HepG2 (cell line): ENCODE measurements around the gene ERFL. TPM values are rescaled to one million over a fixed set of nuclear protein-coding genes. Genes with fewer than 3 reads are reported as not detected.

Experiments used
- ATF3 ChIP-seq: sonication (generic); formaldehyde crosslinking; IDR thresholded peaks from 2 replicates; pipeline ENCODE4 v1.4.0; 2020; ENCODE audit warnings: missing genetic modification reagents
- CREB1 ChIP-seq, 2 experiments: fragments of 450-650 bp in 1 of 2; IDR thresholded peaks; 2 replicates each; pipeline ENCODE4 v1.6.1; 2016 to 2017; ENCODE audit warnings: control low read depth in 1 of 2, mild to moderate bottlenecking in 1 of 2, missing compliant biosample characterization in 1 of 2, missing genetic modification characterization in 1 of 2
- CREBL2 ChIP-seq: sonication (generic); formaldehyde crosslinking; IDR thresholded peaks from 2 replicates; pipeline ENCODE4 v1.8.1; 2023; ENCODE audit warnings: missing genetic modification reagents, mild to moderate bottlenecking, borderline replicate concordance
- DMAP1 ChIP-seq: IDR thresholded peaks from 2 replicates; pipeline ENCODE4 v1.6.1; 2016
- ERF ChIP-seq: IDR thresholded peaks from 2 replicates; pipeline ENCODE4 v1.6.1; 2018; ENCODE audit warnings: missing biosample characterization, missing genetic modification reagents
- HMGXB4 ChIP-seq, 2 experiments: sonication (generic) in 1 of 2; formaldehyde crosslinking in 1 of 2; IDR thresholded peaks; 2 replicates each; pipeline versions ENCODE4 v1.4.0 to v1.6.1; 2018 to 2020; ENCODE audit warnings: missing genetic modification reagents in 2 of 2, borderline replicate concordance in 1 of 2, low read depth in 1 of 2, mild to moderate bottlenecking in 1 of 2, missing biosample characterization in 1 of 2
- KLF16 ChIP-seq, 2 experiments: sonication (generic) in 1 of 2; formaldehyde crosslinking in 1 of 2; IDR thresholded peaks; 2 replicates each; pipeline versions ENCODE4 v1.6.1 to v1.8.0; 2016 to 2023; ENCODE audit warnings: missing genetic modification reagents in 2 of 2, missing compliant biosample characterization in 1 of 2
- NFKB2 ChIP-seq: sonication (generic); formaldehyde crosslinking; IDR thresholded peaks from 2 replicates; pipeline ENCODE4 v1.4.0; 2020; ENCODE audit warnings: missing genetic modification reagents, borderline replicate concordance
- POLR2G ChIP-seq: fragments of 200-400 bp; formaldehyde crosslinking; IDR thresholded peaks from 2 replicates; pipeline ENCODE4 v1.6.1; 2018; ENCODE audit warnings: mild to moderate bottlenecking, low read depth, low read length, moderate library complexity
- PRDM15 ChIP-seq: sonication (generic); formaldehyde crosslinking; IDR thresholded peaks from 2 replicates; pipeline ENCODE4 v1.4.0; 2020; ENCODE audit warnings: missing genetic modification reagents
- RBM39 ChIP-seq: fragments of 200-400 bp; formaldehyde crosslinking; IDR thresholded peaks from one replicate; pipeline ENCODE4 v1.6.1; 2018; ENCODE audit warnings: antibody characterized with exemption, mild to moderate bottlenecking, low read depth, low read length; ENCODE audit not compliant: poor library complexity, severe bottlenecking
- RCOR2 ChIP-seq: IDR thresholded peaks from 2 replicates; pipeline ENCODE4 v1.6.1; 2016; ENCODE audit warnings: missing biosample characterization, missing genetic modification reagents
- SALL2 ChIP-seq: sonication (generic); formaldehyde crosslinking; IDR thresholded peaks from 2 replicates; pipeline ENCODE4 v1.8.1; 2023; ENCODE audit warnings: mild to moderate bottlenecking, missing genetic modification reagents, inconsistent platforms
- YY1 ChIP-seq: IDR thresholded peaks from 2 replicates; pipeline ENCODE4 v1.6.1; 2011; ENCODE audit warnings: low read length, low read depth, moderate library complexity, mild to moderate bottlenecking; ENCODE audit not compliant: insufficient read depth, insufficient replicate concordance
- ZBTB46 ChIP-seq: sonication (generic); formaldehyde crosslinking; IDR thresholded peaks from 2 replicates; pipeline ENCODE4 v1.4.0; 2020; ENCODE audit warnings: mild to moderate bottlenecking, missing genetic modification reagents, borderline replicate concordance
- ZMYM2 ChIP-seq: sonication (generic); formaldehyde crosslinking; IDR thresholded peaks from 2 replicates; pipeline ENCODE4 v1.8.0; 2022; ENCODE audit warnings: mild to moderate bottlenecking, missing genetic modification reagents
- ZNF180 ChIP-seq: sonication (generic); formaldehyde crosslinking; IDR thresholded peaks from 2 replicates; pipeline ENCODE4 v1.4.0; 2020; ENCODE audit warnings: low read depth, missing genetic modification reagents, borderline replicate concordance
- ZNF430 ChIP-seq: sonication (generic); formaldehyde crosslinking; IDR thresholded peaks from 2 replicates; pipeline ENCODE4 v1.9.0; 2021; ENCODE audit warnings: mild to moderate bottlenecking, missing genetic modification reagents
- ZNF784 ChIP-seq: sonication (generic); formaldehyde crosslinking; IDR thresholded peaks from 2 replicates; pipeline ENCODE4 v1.5.1; 2020; ENCODE audit warnings: missing genetic modification reagents, mild to moderate bottlenecking, borderline replicate concordance
- polyA plus RNA-seq, 8 experiments: library from polyadenylated mRNA; depleted of rRNA in 3 of 8; stranded (reverse) in 7 of 8; unstranded in 1 of 8; fragments of >200 nt; fragmentation: Illumina TruSeq in 4 of 8; extraction: Trizol in 4 of 8; gene quantifications; 2 replicates each; pipeline versions ENCODE4 v1.2.1 to v1.2.3, GENCODE V29; 2011 to 2016; ENCODE audit warnings: low read depth in 4 of 8, missing spikeins in 1 of 8, mixed read lengths in 1 of 8; ENCODE audit not compliant: insufficient read depth in 1 of 8
- total RNA-seq, 5 experiments: library from RNA; depleted of rRNA; stranded (reverse); fragments of >200 nt; fragmentation: Illumina TruSeq; extraction: Trizol; gene quantifications; 2 replicates each; pipeline ENCODE4 v1.2.3, GENCODE V29; 2016; ENCODE audit warnings: low read depth in 1 of 5

The ERFL gene
- total and polyA plus RNA-seq, 2 of the 13 experiments (the other 11 are each of a cell fraction or from before 2014, with no cell fraction given), result not detected

- TF ChIP-seq ATF3 (peak; percentile 83), HMGXB4 (CRISPR knock-in tag; IDR thresholded peaks at IDR 0.05; ENCODE audit: borderline replicate concordance in 1 of 2, low read depth in 1 of 2) (peak; percentile 34 to 67; a peak in 2 of 4 replicates), DMAP1 (CRISPR knock-in tag) (peak; percentile 36; the same call in 1 of the 2 replicates), RBM39 (peak; percentile 64), ZNF430 (peak; percentile 78; the same call in 1 of the 2 replicates), ZBTB46 (CRISPR knock-in tag) (peak; percentile 27; the same call in 1 of the 2 replicates), PRDM15 (CRISPR knock-in tag) (no peak), ZNF784 (CRISPR knock-in tag) (0 out of 2 replicates have a peak, but pooled peaks have one; percentile 48), CREBL2 (CRISPR knock-in tag) (peak; percentile 82; the same call in 1 of the 2 replicates), ZMYM2 (CRISPR knock-in tag) (no peak), YY1 (peak; percentile 43), NFKB2 (CRISPR knock-in tag) (peak; percentile 50; the same call in 1 of the 2 replicates), ZNF180 (CRISPR knock-in tag) (no peak), KLF16 (CRISPR knock-in tag; IDR thresholded peaks at IDR 0.05) (peak in 1 of 2 experiments; percentile 76; a peak in 1 of 4 replicates), SALL2 (CRISPR knock-in tag) (peak; percentile 58; the same call in 1 of the 2 replicates), CREB1 (IDR thresholded peaks at IDR 0.05) (no peak), CREB1 (CRISPR knock-in tag; IDR thresholded peaks at IDR 0.05) (peak; percentile 53; the same call in 1 of the 2 replicates), POLR2G (peak; percentile 56; the same call in 1 of the 2 replicates), RCOR2 (CRISPR knock-in tag) (peak; percentile 70; the same call in 1 of the 2 replicates), ERF (CRISPR knock-in tag) (peak; percentile 84)
Observed at GRCh38 chr19:41887711-41888382, 40.4 kb downstream of the ERFL start (continued).
